Right ventricle myocardium inferior (tissue), 1 donor: ENCODE measurements around the gene ARL9. TPM values are rescaled to one million over a fixed set of nuclear protein-coding genes. Genes with fewer than 3 reads are reported as not detected.

ENCODE experiments used
- ATAC-seq: fragments of 200-7000 bp; cut with Tn5 transposase; one replicate; pipeline ENCODE4 v1.9.1; 2020; ENCODE audit warnings: mild to moderate bottlenecking, moderate library complexity
- DNase-seq: peaks from one replicate; pipeline ENCODE4 v3.0.0; 2021; ENCODE audit errors: missing footprints
- intact Hi-C: fragments of 100-400 bp; cut with DNase I; formaldehyde crosslinking; loops from one replicate; pipeline ENCODE4 v1.11.0; 2022
- total RNA-seq: library from RNA; stranded (reverse); fragmentation: NEBNext Ultra II Directional; extraction: Animal tissue kit (Norgen Biotek cat#: 25700); gene quantifications from one replicate; pipeline ENCODE4 v1.2.1, GENCODE V29; 2021
- donor health status: DM: no; HTN: yes; CAD: no; lungs with severe emphysema.

The ARL9 gene
- total RNA-seq, 1 donor from 2014 or later, result not detected

- intact Hi-C loops, result no loop called here
- no peak for ATAC-seq
- no peak for DNase-seq
These were observed 7.9 kb downstream of the ARL9 start for GRCh38 chr4:56513517-56513916.

DNA sequence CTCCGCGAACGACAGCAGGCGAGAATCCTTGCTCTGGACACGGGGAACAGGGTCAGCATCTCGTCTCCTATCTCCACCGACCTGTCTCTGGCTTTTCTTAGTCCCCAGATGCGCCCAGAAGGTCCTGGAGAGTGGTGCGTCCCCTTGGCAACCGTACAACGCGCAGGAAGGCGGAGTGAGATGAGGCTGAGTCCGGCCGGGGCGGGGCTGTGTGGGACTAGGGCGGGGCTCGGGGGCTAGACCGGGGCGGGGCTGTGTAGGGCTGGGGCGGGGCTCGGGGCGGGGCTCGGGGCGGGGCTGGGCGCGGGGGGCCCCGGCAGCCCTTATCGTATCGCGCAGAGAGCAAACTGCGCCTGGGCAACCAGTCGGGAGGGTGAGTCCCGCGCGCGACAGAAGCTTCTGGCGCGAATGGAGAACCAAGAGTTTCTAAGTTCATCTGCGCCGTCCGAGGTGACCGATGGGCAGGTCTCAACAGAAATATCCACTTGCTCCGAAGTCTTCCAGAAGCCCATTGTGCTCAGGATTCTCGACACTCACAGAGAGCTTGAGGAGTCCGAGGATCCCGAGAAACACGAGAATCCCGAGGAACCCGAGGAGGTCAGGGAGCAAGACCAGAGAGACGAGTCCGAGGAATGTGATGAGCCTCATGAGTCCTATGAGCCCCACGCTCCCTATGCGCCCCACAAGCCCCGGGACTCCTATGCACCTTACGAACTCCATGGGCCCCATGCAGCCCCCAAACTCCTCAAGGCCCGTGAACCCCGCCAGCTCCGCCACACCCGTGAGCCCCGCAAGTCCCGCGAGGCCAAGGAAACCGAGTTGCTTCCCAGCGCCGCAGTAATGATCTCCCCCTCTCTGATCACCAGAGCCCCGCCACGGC, 24.9 kb downstream of the ARL9 start:
- intact Hi-C loops, result no loop called here
- ATAC-seq (peak; percentile 98), DNase-seq (peak; percentile 95)

DNA sequence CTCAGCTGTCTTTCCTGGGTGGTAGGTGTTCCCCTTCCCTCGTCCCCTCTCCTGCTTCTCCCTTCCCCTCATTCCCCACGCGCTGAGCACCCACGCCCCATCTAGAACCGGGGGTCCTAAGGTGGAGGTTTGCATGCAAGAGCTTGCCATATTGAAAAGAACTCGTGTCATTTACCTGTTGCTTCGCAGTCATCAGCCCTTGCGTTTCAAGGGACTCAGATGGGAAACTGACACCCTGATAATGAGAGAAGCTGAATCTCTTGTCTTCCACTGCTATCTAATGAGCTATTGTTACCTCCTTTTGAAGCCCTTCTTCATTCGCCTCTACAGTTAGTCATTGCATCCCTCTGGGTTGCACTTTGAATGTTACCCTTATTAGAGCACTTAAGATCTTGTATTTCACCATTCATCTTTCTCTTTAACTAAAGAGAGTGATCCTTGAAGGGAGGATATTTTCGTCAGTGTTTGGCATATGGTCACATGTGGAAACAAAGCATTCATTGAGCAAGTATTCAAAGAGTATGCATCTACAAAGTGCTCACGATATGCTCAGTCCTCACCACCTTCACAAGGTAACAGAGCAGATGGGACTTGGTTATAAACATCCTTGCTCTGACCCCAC, 25.7 kb downstream of the ARL9 start:
- intact Hi-C loops, result no loop called here
- no peak for ATAC-seq
- no peak for DNase-seq

DNA sequence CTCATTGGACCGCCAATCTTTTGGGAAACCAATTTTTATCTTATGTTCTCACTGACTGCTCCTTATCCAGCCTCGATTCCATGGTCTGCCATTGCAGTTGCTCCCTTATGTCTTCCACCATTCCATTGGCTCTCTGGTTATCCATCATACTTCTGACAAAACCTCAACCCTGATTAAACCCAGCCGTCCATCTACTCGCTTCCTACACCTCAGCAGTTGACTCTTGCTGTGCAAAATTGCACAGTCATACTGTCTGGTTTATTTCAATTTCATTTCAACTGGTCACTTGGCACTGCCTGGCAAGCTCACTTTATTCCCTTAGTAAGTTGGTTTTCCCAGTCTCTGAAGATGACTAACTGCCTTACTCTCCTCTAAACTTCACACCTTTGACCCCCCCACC, 26.2 kb downstream of the ARL9 start:
- DNase-seq (no peak), ATAC-seq (no peak)
- intact Hi-C loops, result no loop called here

DNA sequence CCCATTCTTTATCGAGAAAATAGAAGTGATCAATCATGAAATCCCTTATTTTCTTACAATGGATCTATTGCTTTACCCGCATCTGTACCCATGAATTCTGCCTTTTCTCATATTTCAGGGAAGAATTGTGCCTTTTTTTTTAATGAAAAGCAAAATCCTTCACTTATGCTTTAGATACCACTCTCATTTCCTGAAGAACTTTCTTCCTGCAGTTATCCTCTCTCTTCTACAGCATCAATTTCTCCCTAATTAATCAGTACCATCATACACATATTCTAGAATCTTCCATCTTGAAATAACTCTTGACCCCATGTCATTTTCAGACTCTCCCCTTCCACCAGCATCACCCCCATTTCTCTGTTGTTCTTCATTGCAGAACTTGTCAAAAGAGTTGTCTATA, 26.6 kb downstream of the ARL9 start:
- intact Hi-C loops, result no loop called here
- DNase-seq, result no peak
- no peak for ATAC-seq

DNA sequence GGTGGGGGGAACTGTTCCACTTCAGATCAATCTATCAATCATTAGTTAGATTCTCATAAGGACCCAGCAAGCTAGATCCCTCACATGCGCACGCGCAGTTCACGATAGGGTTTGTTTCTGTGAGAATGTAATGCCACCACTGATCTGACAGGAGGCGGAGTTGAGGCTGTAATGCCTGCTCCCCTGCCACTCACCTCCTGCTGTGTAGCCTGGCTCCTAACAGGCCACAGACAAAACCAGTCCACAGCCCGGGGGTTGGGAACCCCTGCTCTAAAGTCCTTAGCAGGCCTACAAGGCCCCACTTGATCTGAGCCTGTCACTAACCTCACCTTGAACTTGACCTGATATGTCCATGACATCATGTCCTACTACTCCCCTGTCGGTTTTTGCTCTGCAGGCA, 30.3 kb downstream of the ARL9 start:
- no peak for ATAC-seq
- DNase-seq, result no peak
- intact Hi-C loops, result no loop called here

GRCh38 chr4:56537147-56537546, 31.6 kb downstream of the ARL9 start:
- intact Hi-C loops, result no loop called here
- ATAC-seq, result no peak
- no peak for DNase-seq

DNA sequence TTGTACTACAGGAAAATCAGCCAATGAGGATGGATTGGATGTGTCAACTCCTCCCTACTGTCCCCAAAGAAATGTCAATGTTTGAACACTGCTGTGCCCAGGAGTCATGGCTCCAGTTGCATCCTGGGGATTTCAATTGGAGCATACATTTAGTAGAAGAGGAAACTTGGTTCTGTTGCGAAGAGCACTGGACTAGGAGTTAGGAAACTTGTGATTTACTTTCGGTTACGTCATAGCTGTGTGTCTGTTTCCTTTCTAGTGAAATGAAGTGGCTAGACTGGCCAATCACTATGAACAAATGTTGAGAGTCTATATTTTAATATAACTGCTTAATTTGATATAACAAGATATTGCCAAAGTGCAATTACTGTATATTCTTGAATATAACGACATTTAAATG, 35.2 kb downstream of the ARL9 start:
- DNase-seq (no peak), ATAC-seq (no peak)
- intact Hi-C loops, result loop anchor here (5.0 kb wide), 1 partner anchor 114 kb away; no protein-coding TSS in a partner anchor

DNA sequence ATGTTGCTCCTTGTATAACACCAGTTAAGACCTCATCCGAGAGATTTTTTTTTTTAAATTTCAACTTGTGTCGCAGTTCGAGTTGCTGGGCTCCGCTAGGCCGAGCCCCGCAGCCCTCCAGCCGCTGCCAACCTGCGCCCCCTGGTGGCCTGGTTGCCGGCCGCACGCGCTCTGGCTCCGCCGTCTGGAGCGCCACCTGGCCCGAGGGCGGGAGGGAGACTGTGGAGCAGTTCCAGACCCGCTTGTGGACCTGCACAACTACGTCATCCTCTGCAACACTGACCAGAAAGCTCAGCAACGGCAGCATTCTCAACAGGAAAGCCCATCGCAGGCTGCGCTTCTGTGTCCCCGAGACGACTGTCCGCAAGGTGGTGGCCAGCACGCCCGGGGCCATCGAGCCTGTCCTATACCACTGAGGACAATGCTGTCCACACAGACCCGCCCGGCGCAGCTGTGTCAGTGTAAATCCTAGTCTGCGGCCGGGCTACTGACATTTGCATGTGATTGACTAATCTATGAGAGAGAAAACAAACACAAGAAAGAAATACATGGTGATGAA, 39.1 kb downstream of the ARL9 start:
- intact Hi-C loops, result loop anchor here (5.0 kb wide), 1 partner anchor 117 kb away; no protein-coding TSS in a partner anchor
- ATAC-seq (peak; percentile 99), DNase-seq (peak; percentile 93)

- ATAC-seq (no peak), DNase-seq (no peak)
- intact Hi-C loops, result no loop called here
These were observed 45.1 kb downstream of the ARL9 start for GRCh38 chr4:56550642-56551041.

DNA sequence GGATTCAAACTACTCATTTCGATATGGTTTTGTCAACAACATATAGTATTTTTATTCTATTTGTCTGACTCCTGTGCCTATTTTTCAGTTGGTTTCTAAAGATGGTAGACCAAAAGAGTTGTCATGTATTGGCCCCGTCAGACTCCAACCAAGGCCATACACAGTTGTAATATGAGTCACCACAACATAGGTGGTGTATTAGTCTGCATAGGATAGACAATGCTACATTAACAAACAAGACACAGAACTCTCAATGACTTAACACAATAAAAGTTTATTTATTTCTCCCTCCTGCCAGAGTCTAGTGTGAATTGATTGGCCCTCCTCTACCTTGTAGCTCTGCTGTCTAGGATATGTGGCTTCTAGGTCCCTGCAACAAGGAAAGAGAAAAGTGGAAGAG, 45.9 kb downstream of the ARL9 start:
- DNase-seq (no peak), ATAC-seq (no peak)
- intact Hi-C loops, result no loop called here

GRCh38 chr4:56552273-56552672, 46.7 kb downstream of the ARL9 start:
- intact Hi-C loops, result no loop called here
- DNase-seq (no peak), ATAC-seq (no peak)

DNA sequence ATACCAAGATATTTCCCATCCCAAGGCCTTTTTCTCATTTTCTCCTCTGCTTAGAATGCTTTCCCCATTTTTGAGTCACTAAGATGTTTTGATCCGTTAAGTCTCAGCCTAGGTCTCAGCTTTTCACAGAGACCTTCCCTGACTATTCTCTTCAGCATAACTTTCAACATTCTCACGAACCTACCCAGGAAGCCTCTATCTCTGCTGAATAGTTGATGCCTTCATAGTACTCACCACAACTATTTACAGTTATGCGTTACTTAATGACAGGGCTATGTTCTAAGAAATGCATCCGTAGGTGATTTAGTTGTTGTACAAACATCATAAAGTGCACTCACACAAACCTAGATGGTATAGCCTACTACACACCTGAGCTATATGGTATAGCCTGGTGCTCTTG, 64.5 kb downstream of the ARL9 start:
- ATAC-seq, result no peak
- intact Hi-C loops, result loop anchor here (10.0 kb wide), 1 partner anchor 85 kb away; no protein-coding TSS in a partner anchor

More for the DNA sequence above, 64.5 kb downstream of the ARL9 start:
- no peak for DNase-seq

Other genes starting within 250 kb of the ARL9 start
- gene AASDH, start 118.3 kb upstream of the ARL9 start, total RNA-seq, result 6.5 TPM
- 3.1 TPM for gene PPAT, start 70.2 kb upstream of the ARL9 start, total RNA-seq
- 21.3 TPM for gene PAICS, start 69.5 kb upstream of the ARL9 start, total RNA-seq
- 32.4 TPM for gene SRP72, start 38.2 kb upstream of the ARL9 start, total RNA-seq
- gene HOPX, start 175.5 kb downstream of the ARL9 start, total RNA-seq, result 59.3 TPM